Tibial nerve (tissue), 4 donors: ENCODE data around the gene CLDN16.

Experiments used
- CTCF ChIP-seq, 5 experiments: fragments of 200-600 bp in 3 of 5; fragments of 450-650 bp in 2 of 5; sonication (generic) in 3 of 5; IDR thresholded peaks; one replicate each; pipeline ENCODE4 v1.5.1; 2016 to 2019; ENCODE audit warnings: antibody characterized with exemption in 5 of 5, mild to moderate bottlenecking in 3 of 5, moderate library complexity in 2 of 5
- EP300 ChIP-seq, 2 donors: sonication (generic); formaldehyde crosslinking; IDR thresholded peaks; one replicate each; pipeline ENCODE4 v1.6.1; 2017; ENCODE audit warnings: antibody characterized with exemption in 2 of 2, mild to moderate bottlenecking in 1 of 2
- POLR2A ChIP-seq, 2 donors: fragments of 450-650 bp; IDR thresholded peaks; one replicate each; pipeline ENCODE4 v1.6.1; 2017; ENCODE audit warnings: antibody characterized with exemption in 2 of 2, mild to moderate bottlenecking in 2 of 2, moderate library complexity in 2 of 2

- TF ChIP-seq CTCF (IDR thresholded peaks at IDR 0.05) (no peak), EP300 (IDR thresholded peaks at IDR 0.05) (no peak), POLR2A (IDR thresholded peaks at IDR 0.05) (no peak)
Observed at GRCh38 chr3:190429681-190430080, 41.7 kb downstream of the CLDN16 start.
